ENCODE measurements around the gene CD4.

- TF ChIP-seq, protein P1, sequence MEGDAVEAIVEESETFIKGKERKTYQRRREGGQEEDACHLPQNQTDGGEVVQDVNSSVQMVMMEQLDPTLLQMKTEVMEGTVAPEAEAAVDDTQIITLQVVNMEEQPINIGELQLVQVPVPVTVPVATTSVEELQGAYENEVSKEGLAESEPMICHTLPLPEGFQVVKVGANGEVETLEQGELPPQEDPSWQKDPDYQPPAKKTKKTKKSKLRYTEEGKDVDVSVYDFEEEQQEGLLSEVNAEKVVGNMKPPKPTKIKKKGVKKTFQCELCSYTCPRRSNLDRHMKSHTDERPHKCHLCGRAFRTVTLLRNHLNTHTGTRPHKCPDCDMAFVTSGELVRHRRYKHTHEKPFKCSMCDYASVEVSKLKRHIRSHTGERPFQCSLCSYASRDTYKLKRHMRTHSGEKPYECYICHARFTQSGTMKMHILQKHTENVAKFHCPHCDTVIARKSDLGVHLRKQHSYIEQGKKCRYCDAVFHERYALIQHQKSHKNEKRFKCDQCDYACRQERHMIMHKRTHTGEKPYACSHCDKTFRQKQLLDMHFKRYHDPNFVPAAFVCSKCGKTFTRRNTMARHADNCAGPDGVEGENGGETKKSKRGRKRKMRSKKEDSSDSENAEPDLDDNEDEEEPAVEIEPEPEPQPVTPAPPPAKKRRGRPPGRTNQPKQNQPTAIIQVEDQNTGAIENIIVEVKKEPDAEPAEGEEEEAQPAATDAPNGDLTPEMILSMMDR (IDR thresholded peaks at IDR 0.05) = no peak
- TF ChIP-seq POLR2A (IDR thresholded peaks at IDR 0.05) = no peak
Observed at GRCh38 chr12:6840761-6841515, 51.6 kb downstream of the CD4 start, which contains the start of gene GNB3.

Measured in adrenal gland (tissue), 5 donors.